GM23338 (cell line): ENCODE measurements around the gene WWOX.

ENCODE experiments used
- POLR2AphosphoS5 ChIP-seq: IDR thresholded peaks from 2 replicates; pipeline ENCODE4 v1.6.1; 2016; ENCODE audit warnings: antibody characterized with exemption, low read depth
- TF ChIP-seq, protein P1 (sequence below): IDR thresholded peaks from one replicate; pipeline ENCODE4 v1.6.1; 2018; ENCODE audit warnings: antibody characterized with exemption; ENCODE audit not compliant: unreplicated experiment

DNA sequence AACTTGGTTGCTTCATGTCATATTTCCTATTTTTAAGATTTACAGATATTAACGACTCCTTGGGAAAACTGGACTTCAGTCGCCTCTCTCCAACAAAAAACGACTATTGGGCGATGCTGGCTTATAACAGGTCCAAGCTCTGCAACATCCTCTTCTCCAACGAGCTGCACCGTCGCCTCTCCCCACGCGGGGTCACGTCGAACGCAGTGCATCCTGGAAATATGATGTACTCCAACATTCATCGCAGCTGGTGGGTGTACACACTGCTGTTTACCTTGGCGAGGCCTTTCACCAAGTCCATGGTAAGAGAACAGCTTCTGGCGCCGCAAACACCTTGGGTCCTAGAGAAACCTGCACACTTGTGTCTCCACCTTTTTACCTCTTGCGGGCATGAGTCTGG is 333.0 kb downstream of the WWOX start:
- TF ChIP-seq, protein P1, sequence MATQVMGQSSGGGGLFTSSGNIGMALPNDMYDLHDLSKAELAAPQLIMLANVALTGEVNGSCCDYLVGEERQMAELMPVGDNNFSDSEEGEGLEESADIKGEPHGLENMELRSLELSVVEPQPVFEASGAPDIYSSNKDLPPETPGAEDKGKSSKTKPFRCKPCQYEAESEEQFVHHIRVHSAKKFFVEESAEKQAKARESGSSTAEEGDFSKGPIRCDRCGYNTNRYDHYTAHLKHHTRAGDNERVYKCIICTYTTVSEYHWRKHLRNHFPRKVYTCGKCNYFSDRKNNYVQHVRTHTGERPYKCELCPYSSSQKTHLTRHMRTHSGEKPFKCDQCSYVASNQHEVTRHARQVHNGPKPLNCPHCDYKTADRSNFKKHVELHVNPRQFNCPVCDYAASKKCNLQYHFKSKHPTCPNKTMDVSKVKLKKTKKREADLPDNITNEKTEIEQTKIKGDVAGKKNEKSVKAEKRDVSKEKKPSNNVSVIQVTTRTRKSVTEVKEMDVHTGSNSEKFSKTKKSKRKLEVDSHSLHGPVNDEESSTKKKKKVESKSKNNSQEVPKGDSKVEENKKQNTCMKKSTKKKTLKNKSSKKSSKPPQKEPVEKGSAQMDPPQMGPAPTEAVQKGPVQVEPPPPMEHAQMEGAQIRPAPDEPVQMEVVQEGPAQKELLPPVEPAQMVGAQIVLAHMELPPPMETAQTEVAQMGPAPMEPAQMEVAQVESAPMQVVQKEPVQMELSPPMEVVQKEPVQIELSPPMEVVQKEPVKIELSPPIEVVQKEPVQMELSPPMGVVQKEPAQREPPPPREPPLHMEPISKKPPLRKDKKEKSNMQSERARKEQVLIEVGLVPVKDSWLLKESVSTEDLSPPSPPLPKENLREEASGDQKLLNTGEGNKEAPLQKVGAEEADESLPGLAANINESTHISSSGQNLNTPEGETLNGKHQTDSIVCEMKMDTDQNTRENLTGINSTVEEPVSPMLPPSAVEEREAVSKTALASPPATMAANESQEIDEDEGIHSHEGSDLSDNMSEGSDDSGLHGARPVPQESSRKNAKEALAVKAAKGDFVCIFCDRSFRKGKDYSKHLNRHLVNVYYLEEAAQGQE, result no peak
- TF ChIP-seq POLR2AphosphoS5, result no peak
